SHP77 (cell line): ENCODE data around the gene ACAT2.
"Not testable (repeated sequence)": the region's sequence is repeated elsewhere in the genome, so short reads cannot be mapped to it uniquely, and the experiment has no call there.

Experiments
- DNase-seq, 2 experiments: peaks; one replicate each; lab custom pipeline; 2025; lab: John Stamatoyannopoulos, UW

ACAT2 gene

GRCh38 chr6:159772196-159772595 lies 10.4 kb downstream of the ACAT2 start:
- DNase-seq, result no peak

DNA sequence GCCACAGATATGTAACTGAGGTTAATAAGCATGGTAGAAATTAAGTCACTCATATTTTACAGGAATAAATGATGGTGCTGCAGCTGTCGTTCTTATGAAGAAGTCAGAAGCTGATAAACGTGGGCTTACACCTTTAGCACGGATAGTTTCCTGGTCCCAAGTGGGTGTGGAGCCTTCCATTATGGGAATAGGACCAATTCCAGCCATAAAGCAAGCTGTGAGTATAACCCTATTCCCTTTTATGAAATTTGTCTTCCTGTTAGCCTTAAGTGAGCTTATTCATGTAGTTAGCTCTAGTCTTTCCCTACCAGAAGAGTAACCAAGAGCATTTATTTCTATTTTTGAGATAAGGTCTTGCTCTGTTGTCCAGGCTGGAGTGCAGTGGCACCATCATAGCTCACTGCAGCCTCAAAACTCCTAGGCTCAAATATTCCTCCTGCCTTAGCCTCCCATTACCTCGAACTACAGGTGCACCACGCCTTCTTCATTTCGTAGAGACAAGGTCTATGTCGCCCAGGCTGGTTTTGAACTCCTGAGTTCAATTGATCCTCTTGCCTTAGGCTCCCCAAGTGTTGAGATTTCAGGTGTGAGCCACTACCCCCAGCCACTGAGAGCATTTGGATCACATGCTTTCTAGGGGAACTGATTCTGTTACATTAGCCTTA lies 15.5 kb downstream of the ACAT2 start:
- DNase-seq, result no peak

- no peak for DNase-seq
These were observed 16.3 kb downstream of the ACAT2 start for GRCh38 chr6:159778131-159778530.

DNA sequence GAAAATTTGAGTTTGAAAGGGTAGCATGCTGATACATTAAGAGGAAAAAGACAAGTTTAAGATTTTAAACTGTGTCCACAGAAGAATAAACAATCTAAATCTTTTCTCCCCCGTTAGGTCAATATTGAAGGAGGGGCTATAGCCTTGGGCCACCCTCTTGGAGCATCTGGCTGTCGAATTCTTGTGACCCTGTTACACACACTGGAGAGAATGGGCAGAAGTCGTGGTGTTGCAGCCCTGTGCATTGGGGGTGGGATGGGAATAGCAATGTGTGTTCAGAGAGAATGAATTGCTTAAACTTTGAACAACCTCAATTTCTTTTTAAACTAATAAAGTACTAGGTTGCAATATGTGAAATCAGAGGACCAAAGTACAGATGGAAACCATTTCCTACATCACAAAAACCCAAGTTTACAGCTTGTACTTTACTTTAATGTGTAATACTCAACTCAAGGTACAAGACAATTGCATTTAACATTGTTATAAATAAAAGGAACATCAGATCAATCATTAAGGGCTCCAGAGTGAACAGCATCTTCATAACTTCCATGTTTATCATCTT lies 16.8 kb downstream of the ACAT2 start:
- DNase-seq, result no peak

GRCh38 chr6:159788276-159788675 lies 26.4 kb downstream of the ACAT2 start:
- no peak for DNase-seq

DNA sequence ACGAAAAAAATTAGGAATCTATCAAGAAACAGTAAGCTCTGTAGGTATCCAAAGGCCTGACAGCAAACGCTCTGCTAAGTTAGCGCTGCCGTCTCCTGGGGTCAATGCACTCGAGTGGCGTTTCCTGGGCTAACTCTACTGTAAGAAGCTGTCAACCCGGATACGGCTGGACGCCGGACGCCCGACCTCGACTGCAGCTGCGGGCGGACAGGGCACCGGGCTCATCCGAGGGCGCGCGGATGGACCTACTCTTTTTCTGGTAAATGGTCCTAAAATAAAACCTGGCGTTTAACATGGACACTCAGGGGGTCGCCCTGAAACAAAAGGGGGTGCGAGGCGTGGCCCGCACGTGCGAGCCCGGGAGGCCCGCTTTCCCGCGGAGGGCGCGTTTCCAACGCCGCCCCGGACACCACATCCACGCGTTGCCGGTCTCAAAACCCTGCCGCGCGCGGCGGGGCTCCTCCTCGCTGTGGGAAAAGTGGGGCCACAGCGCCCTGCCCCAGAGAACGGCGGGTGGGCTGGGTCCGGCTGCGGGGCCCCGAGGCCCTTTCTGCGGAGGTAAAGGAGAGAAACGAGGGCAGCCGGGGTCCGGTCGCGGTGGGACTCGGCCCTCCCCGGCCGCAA lies 27.0 kb downstream of the ACAT2 start:
- DNase-seq, result peak in 1 of 2 experiments; percentile 8

GRCh38 chr6:159789377-159790148 lies 27.7 kb downstream of the ACAT2 start, which contains the start of gene TCP1:
Gene TCP1, minus strand, starts transcription at chr6:159789602. Its CDS starts 134 bp downstream, at chr6:159789468.
- peak; percentile 98 to 99 for DNase-seq

GRCh38 chr6:159790149-159790955 lies 28.5 kb downstream of the ACAT2 start, which contains the start of gene MRPL18:
Gene MRPL18, plus strand, starts transcription at chr6:159790467. Its CDS starts 121 bp downstream, at chr6:159790588.
- peak; percentile 97 for DNase-seq

GRCh38 chr6:159790956-159791598 lies 29.2 kb downstream of the ACAT2 start:
- no peak for DNase-seq

GRCh38 chr6:159794976-159795375 lies 33.1 kb downstream of the ACAT2 start:
- DNase-seq, result not testable (repeated sequence)

GRCh38 chr6:159797554-159797953 lies 35.7 kb downstream of the ACAT2 start:
- no peak for DNase-seq

GRCh38 chr6:159800141-159800865 lies 38.5 kb downstream of the ACAT2 start, which contains the start of gene PNLDC1:
Gene PNLDC1, plus strand, starts transcription at chr6:159800276. Its CDS starts 32 bp downstream, at chr6:159800308.
- DNase-seq, result no peak

GRCh38 chr6:159801935-159802334 lies 40.1 kb downstream of the ACAT2 start:
- DNase-seq, result no peak

DNA sequence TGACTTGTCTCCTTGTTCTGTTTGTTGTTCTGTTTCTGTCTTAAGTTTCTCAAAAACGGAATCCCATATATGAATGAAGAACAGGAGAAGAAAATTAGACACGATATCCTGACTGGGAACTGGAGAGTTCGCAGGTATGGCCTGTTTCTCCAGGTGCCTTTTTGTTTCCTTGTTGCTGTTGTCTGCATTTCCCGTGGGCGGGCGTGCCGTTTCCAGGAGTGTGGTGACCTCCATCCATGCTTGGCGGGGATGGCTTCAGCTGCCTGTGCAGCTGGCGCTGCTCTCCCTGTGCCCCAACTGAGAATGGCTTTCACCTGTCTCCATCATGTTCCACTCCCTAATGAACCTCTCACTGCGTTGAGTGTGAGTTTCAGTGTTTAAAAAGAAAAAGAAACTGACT lies 42.7 kb downstream of the ACAT2 start:
- no peak for DNase-seq

- DNase-seq, result no peak
These were observed 43.7 kb downstream of the ACAT2 start for GRCh38 chr6:159805440-159806020.

DNA sequence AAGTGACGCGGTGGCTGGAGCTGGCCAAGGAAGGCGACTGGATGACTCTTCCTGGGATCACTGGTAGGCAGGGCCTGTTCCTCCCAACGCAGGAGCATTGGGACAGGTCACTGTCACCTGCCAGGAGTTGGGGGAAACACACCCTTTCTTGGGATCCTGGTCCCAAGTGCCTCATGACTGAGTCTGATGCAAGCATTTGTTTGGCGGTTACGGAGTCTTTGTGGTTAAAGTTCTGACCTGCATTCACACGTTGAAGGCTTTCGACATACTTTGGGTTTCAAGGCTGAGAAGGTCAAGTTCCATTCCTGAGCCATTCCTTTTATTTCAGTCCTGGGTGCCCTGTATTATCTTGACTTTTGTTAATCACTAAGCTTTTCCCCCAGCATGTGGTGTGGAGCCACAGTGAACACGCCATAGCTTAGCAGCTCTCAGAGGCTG lies 44.2 kb downstream of the ACAT2 start:
- DNase-seq, result no peak

GRCh38 chr6:159807150-159807858 lies 45.5 kb downstream of the ACAT2 start:
- no peak for DNase-seq

GRCh38 chr6:159808647-159809046 lies 46.8 kb downstream of the ACAT2 start:
- no peak for DNase-seq

- no peak for DNase-seq
These were observed 47.3 kb downstream of the ACAT2 start for GRCh38 chr6:159809149-159809548.
